GM21360 (cell line): ENCODE measurements around the gene DDO.
"Not testable (repeated sequence)": the region's sequence is repeated elsewhere in the genome, so short reads cannot be mapped to it uniquely, and the experiment has no call there.

ENCODE experiments used
- ATAC-seq: cut with Tn5 transposase; IDR thresholded peaks from one replicate; pipeline ENCODE4 v1.9.1; 2021; ENCODE audit warnings: mild to moderate bottlenecking, moderate library complexity; ENCODE audit not compliant: unreplicated experiment

DDO gene

DNA sequence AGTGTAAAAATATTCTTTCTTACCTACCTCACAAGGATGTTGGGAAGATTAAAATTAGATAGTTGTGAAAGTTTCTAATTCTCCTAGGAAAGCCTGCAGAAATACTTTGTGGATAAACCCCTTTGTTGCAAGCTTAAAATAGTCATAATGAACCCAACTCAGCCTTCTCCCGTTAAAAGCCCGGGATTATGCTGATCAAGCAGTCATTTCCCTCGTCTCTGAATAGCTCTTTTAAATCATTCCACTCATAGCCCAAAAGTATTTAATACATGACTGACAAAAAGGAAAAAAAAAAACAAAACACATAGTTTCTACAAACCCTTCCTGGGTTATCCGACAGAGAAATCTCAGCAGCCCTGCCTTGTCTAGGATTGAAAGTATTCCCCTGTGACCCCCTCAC lies 46.3 kb downstream of the DDO start:
- ATAC-seq: no peak

DNA sequence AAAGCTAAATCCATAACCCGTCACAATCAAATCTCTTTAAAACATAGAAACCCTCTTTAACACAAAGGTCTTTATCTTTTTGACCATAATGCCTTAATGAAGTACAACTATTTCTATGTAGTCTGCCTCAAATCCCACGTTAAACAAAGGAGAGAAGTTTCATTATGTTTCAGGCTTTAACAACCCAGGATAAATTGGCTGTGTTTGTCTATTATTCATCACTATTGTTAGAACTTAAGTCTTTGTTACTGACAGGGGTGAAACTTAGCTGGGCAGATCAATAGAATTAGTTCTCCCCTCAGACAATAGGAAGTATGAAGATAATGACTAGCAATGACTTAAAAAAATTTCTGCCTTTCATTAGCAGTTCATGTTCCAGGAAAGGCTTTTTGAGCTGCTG lies 47.1 kb downstream of the DDO start:
- no peak for ATAC-seq

DNA sequence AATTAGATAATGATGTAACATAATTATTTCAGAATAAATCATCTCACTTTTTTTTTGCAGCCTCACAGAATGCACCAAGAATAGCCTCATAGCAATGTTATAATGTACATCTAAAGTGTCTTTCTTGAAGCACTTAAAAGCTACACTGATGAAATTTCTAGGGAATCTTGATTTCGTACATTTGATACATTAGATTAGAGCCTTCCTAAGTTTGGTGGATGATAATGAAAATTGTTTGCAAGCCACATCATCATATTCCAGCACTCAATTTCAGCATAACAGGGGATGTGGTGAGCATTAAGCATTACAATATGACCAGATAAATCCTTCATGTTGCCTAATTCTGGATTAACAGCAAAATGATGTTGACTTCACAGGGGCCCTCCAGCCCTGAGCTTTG lies 47.5 kb downstream of the DDO start:
- ATAC-seq: no peak

DNA sequence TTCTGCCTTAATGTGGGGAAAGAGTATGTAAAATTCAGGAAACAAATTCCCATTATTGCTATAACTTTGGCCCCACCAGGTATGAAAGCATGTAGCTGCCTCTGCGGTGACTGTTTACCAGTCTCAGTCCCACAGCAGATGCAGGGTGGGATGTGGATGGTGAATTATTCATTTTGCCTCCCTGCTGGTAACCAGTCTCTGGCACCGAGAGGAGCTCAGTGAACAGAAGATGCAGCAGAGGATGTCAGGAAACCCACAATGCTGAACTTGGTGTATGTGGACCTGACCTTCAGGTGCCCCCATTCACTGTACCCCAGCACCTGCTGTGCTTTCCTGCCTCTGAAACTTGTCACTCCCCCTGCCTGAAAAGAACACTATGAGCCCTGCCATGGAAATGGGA lies 48.4 kb downstream of the DDO start:
- no peak for ATAC-seq

DNA sequence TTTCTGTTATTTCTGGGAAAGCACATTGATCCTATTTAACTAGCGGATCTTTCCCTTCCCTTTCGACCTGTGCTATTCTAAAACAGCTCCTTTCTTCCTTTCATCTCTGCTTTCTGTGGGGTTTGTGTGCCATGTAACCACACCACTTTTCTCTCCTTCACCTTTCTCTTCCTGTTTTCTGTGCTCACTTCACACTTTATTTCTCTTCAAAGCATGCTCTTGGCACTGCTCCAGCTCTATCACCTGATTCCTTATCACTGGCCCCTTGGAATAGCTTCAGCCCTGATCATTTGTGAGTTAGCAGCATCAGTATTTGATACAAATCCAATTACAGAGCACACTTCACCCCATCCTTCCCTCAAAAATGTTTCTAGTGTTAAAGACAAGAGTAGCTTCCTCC lies 49.1 kb downstream of the DDO start:
- ATAC-seq: no peak

DNA sequence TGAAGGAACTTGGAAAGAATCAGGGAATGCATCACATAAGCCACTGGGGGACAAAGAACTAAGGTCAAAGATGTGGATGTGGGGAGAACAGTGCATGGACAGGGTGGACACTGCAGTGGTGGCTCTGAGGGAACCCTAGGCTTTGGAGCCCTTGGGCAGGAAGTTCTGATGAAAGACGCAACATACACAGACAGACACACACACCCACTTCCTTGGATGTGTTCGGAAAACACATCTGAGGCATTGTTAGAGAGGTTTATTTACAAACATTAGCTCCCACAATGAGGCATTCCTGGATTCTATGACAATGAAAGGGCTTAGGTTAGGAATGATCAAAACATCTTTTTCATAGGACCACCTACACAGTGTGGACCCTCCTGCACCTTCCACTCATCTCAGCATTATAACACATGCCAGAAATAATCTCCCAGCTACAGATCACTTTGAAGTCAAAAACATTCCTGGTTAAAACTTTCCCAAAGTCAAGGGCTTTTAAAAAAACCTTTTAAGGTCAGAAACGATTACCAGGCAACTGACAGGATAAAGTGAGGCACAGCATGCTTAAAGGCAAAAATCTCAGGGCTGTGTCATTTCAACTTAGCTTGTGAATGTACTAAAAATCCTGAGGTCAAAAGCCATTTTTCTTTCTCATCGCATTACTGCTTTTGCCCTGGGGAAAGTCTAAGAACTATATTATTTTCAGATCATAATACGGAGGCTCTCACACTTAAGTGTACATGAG lies 50.8 kb downstream of the DDO start:
- no peak for ATAC-seq

DNA sequence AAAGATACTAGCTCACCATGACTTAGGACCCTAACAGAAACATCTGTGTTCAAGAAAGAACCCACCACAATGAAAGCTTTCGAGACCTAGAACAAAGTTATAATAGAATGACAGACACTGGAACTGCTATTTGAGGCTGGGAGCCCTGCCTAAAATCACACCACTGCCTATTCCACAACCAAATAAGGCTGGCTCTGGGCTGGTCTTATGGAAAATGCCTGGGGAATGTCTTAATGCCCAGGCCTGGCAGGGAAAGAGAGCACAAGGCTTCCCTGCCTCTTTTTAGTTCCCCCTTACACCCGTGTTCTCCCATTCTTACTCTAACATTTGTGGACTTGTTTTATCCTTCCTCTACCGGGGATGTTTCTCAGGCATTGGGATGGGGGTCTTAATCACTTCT lies 51.6 kb downstream of the DDO start:
- ATAC-seq: no peak

DNA sequence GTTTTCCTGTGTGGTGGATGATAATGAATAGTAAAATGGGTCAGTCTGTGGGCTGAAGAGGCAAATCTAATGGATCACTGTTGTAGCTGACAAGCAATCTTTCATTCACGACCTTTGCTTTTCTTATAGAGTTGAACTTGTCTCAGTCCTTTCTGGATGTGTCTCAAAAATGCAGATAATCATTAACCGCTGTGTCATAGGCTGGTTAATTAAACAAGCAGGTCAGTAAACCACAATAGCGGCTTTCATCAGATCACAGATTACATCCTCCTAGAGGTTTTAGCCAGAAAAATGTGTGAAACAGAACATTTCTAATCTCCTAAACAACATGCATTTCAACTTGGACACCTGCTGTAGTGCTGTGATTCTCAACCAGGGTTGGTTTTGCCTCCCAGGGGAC lies 54.7 kb downstream of the DDO start:
- no peak for ATAC-seq

DNA sequence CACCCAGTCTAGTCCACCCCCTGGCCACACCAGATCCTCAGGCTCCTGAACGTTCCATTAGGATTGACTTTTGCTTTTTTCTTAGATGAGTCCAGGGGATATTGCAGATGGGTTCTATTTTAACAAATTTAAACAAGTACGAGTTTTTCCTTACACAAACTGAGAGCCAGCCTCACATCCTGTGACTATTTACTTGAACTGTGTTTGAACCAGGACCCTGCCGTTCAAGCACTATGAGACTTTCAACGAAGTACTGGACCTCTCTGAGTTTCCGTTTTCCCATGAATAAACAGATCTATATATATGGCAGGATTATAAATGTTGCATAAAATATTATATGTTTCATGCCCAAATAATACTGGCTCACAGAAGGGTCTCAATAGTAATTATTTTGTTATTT lies 55.8 kb downstream of the DDO start:
- no peak for ATAC-seq

DNA sequence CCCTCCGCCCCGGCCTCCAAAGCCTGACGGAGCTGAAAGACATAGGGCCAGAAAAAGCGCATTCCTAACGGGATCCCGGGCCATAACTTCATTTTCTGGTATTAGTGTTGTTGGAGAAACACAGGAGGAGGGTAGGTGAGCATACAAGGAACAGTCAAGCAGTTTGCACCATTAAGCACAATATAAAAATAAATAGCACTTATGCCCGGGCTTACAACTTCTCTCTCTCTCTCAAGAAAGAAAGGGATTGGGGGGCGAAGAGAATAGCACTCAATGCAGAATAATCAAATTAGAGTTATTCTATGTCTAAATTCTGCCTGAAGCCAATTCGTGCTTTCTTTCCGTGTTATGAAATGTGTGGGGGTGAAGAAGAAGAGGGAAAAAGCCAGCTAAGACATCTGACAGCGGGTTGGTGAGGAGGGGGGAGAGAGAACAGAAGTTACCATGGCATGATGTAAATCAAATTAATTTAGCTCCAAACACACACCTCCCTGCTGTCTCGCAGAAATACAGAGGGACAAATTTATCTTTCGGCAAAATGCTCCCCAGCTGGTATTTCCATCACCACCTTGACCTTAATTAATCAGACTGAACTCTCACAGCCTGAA lies 56.7 kb downstream of the DDO start:
- no peak for ATAC-seq

DNA sequence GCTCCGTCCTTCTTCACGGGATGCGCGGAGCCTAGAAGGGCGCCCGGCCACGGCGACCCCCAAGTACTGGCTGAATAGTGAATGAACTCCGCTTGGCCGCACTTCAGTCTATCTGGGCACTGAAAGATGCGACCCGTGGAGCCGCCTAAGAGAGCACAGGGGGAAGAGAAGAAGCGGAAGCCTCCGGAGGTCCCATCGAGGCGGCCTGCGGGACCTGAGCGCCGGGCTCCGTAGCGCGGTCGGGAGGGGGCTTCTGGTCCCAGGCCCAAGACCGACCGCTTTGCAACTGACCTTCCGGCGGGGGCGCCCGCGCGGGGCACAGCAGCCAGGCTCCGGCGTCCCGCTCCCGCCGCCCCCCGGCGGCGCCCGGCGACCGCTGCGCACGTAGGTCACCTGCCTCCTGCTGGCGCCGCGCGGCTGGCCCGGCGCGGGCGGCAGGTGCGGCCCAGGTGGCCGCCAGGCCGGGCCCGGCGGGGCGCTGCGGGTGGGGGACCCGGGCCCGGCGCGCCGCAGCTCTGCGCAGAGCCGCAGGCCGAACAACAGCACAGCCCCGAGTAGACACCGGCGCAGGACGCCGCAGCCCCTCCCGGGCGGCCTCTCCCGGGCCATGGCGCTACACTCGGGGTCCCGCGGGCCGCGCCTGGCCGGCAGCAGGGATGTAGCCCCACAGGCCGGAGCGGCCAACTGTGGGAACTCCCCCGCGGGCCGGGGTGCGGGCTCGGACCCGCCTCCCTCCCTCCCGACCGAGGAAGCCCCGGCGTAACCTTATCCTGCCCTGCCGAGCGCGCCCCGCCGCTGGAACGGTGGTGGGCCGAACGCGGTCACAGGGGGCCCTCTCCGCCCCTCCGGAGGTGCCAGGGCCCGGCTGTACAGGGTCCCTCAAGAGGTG lies 57.5 kb downstream of the DDO start, which contains the start of gene METTL24:
Gene METTL24 (minus strand): TSS at position 686 of the 889 bp plus-strand sequence. CDS start 77 bp downstream, at position 609.
- no peak for ATAC-seq

DNA sequence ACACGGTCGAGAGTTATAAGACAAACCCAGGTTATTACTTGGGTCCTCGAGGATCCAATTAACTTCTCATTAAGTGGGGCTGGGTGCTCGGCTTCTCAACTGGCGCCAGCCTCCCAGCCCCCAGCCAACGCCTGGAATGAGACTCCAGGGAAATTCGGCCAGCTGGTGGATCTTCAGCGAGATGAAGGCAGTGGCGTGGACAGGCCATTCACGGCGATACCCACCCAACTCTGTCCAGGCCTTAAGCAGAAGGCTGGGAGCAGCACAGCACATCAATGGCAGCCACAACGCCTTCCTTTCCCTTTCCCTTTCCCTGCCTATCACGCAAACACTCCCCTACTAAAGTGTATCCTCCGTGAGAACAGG lies 58.1 kb downstream of the DDO start:
- ATAC-seq: no peak

DNA sequence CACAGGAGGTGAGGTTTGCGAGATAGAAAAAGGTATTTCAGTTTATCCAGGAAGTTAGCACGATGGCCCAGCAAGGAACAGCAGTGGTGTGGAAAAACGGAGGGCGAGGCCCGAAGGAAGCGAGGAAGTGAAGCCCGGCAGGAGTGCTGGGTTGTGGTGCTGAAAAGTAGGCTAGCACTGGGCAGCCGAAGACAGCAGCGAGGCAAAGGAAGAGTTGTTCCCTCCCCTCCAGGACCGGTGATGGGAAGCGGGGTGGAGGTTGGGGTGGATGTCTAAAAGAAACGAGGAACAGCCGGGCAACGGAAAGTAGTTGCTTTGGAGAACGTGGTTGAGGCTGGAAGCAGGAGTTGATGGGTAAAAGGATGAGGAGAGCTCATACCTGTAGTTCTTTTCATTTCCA lies 58.6 kb downstream of the DDO start:
- no peak for ATAC-seq

DNA sequence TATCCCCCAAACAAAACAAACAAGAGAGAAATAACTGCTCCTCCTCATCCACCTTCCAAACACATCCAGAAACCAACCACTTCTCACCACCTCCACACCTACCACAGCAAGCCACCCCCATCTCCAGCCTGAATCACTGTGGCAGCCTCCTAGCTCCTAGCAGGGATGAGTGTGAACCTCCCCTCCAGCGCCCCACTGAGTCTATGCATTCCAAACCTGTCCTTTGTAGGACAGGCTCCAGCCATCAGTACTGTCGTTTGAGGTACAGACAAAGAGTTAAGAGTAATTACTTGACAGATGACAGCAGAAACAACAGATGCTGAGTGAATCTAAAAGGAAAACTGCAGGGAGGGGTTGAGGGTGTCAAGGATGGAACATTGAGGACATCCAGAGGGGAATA lies 59.6 kb downstream of the DDO start:
- no peak for ATAC-seq

DNA sequence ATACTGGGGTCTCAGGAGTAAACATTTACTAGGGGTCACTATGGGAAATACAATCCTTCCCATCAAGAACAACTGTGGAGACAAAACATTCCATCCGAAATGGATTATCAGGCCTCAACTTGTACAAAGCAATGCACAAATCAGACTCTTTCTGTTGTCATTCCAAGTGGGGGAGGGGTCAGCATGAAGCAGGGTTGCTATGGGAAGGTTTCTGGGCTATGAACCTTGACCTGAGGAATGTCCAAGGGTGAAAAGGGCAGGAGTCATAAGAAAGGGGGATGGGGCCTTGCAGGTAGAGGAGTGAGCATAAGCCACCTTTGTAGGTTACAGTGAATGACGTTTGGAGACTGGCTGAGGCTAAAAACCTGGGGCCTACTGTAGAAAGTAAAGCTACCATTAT lies 60.4 kb downstream of the DDO start:
- no peak for ATAC-seq

DNA sequence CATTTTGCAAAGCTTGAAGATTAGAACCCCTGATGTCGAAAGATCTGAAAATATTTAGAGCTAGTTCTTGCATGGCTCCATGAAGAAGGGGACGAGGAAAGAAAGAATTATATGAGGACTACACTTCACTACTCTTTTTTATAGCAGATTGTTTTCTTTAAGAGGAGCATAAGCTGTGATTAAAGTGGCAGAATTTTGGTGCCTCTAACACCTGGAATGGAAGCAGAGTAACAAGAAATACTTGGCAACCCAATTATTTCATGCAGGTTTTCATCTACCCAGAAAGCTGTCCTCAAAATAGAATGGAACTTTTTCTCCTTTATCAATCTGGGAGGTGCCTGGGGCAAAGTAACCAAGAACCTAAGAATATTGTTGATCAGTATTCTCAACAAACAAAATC lies 61.2 kb downstream of the DDO start:
- no peak for ATAC-seq

DNA sequence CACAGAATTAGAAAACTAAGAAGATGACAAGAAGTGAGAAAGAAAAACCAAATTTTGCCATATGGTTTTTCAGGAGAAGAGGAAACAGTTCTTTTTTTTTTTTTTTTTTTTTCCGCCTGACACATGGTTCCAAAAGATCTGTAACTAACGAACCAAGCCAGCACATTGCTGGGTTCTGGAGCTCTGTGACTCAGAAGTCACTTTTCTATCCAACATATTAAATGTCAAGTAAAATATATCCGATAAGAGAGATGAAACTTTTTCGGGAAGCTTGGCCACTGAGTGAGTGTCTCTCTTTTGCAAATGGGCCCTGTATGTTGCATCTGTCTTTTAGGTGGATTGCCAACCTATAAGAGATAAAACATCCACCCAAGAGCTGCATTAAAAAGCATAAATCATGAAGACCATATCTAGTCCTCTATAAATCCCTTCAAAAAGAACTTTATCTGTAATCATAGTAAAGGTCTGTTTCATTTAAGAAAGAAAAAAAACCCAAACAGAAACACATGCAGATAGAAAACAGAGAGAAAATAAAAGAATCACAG lies 61.8 kb downstream of the DDO start:
- no peak for ATAC-seq

DNA sequence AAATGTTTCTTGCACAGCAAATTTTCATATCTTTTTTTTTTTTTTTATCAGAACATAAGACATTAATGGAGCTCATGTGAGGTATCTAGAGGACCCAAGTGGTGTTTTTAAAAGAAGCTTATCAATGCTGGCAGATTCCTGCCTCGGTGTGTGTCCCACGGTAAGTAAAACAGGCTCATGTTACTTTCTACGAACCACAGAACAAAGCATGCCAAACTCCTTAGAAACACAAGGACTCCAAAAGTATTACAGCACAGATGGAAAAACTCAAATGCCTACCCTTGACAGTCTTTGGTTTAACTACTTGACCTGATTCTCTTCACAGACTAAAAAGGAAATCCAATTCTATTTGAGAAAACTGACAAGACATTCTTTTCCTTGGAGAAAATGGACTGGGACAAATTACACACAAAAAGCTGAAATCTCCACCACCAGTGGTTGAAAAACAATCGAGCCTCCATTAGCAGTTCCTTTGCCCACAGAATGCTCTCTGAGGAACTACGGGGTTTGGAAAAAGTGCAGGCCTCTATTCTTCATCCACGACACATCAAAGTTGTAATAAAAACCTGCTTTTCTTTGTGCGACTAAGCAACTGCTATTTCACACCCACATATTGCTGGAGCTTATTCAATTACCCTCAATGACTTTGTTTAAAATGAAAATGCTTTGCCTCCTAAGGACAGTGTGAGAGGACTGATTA lies 62.7 kb downstream of the DDO start:
- ATAC-seq: no peak

DNA sequence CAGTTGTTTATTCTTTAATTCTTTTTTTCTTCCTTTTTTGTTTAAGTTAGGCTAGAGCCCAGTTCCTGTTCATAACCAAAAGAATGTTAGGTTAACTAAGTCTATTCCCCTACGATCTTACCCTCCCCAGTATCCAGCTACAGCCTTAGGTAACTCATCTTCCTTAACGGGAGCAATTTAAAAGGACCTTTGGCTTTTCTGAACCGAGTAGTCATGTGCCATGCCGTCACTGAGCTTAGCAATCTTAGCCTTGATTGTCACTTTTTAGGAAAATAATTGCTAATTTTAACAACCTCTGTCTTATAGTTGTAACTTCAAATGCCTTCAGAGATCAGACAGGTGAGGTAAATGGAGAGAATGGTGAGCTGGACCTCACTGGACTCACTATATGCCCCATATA lies 63.4 kb downstream of the DDO start:
- ATAC-seq: no peak

DNA sequence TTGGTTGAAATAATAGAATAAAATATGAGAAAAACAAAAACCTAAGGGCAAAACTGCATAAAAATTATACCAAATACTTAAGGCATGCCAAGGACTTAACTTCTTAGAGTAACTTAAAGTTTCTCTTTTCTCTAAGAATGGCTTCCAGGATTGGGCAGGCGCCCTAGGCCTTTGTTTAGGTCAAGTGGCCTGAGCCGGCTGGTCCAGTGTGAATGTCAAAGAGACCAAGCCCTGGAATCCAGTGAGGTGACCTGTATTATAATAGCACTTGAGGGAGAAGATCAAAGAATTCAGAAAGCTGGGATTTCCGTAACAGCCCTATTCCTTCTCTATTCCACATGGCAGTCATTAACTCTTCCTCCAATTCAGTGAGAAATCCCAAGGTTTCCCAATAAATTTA lies 63.8 kb downstream of the DDO start:
- no peak for ATAC-seq

DNA sequence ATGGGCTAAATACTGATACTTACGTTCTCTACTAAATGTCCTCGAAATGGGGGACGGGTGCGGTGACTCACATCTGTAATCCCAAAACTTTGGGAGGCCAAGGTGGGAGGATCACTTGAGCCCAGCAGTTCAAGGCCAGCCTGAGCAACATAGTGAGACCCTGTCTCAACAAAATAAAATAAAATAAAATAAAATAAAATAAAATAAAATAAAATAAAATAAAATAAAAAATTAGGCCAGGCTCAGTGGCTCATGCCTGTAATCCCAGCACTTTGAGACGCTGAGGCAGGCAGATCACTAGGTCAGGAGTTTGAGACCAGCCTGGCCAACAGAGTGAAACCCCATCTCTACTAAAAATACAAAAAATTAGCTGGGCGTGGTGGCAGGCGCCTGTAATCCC lies 64.8 kb downstream of the DDO start:
- ATAC-seq: not testable (repeated sequence)
